Thyroid gland (tissue), 4 donors: Measurements from ENCODE around the gene PRM2. TPM values are rescaled to one million over a fixed set of nuclear protein-coding genes. Genes with fewer than 3 reads are reported as not detected.

Source experiments
- DNase-seq, 2 donors: peaks; one replicate each; pipeline ENCODE4 v3.0.0-alpha.2; 2019
- H3K27ac ChIP-seq, 3 donors: fragments of 200-600 bp; sonication (generic); 1 replicate in 2 of 3; 2 replicates in 1 of 3; pipeline ENCODE4 v1.5.1; 2016 to 2019; ENCODE audit warnings: mild to moderate bottlenecking in 1 of 3, moderate library complexity in 1 of 3
- H3K27me3 ChIP-seq: fragments of 200-600 bp; sonication (generic); one replicate; pipeline ENCODE4 v1.5.1; 2019
- H3K36me3 ChIP-seq, 2 donors: fragments of 200-600 bp; sonication (generic); one replicate each; pipeline ENCODE4 v1.5.1; 2016 to 2019
- H3K4me1 ChIP-seq, 2 donors: fragments of 200-600 bp; sonication (generic); one replicate each; pipeline ENCODE4 v1.5.1; 2017 to 2019
- H3K4me3 ChIP-seq, 3 donors: fragments of 200-600 bp; sonication (generic); replicated peaks in 1 of 3; 1 replicate in 2 of 3; 2 replicates in 1 of 3; pipeline ENCODE4 v1.5.1; 2016; ENCODE audit warnings: mild to moderate bottlenecking in 1 of 3
- H3K9me3 ChIP-seq: fragments of 200-600 bp; sonication (generic); one replicate; pipeline ENCODE4 v1.5.1; 2017
- POLR2A ChIP-seq, 2 donors: fragments of 450-650 bp; IDR thresholded peaks; one replicate each; pipeline ENCODE4 v1.6.1; 2017; ENCODE audit warnings: antibody characterized with exemption in 2 of 2, mild to moderate bottlenecking in 2 of 2, moderate library complexity in 1 of 2
- WGBS, 2 donors: methylation state at CpG; one replicate each; pipeline ENCODE4 v1.1.5; 2017; 5-methylcytosine and 5-hydroxymethylcytosine counted together
- intact Hi-C: fragments of 100-400 bp; cut with DNase I; formaldehyde crosslinking; loops from one replicate; pipeline ENCODE4 v1.15.1; 2023
- total RNA-seq, 4 donors: library from RNA; depleted of rRNA; stranded (reverse); fragments of >200 nt; gene quantifications; one replicate each; pipeline ENCODE4 v1.2.3, GENCODE V29; 2016
- TF ChIP-seq, protein P1 (sequence below), 6 experiments: fragments of 200-600 bp in 3 of 6; fragments of 450-650 bp in 3 of 6; sonication (generic) in 3 of 6; IDR thresholded peaks; one replicate each; pipeline ENCODE4 v1.5.1; 2016 to 2019; ENCODE audit warnings: antibody characterized with exemption in 6 of 6, mild to moderate bottlenecking in 2 of 6, inconsistent platforms in 1 of 6, moderate library complexity in 1 of 6

PRM2 gene
- total RNA-seq, 4 donors from 2014 or later: 8.2 to 64.4 TPM; not detected in 2

DNA sequence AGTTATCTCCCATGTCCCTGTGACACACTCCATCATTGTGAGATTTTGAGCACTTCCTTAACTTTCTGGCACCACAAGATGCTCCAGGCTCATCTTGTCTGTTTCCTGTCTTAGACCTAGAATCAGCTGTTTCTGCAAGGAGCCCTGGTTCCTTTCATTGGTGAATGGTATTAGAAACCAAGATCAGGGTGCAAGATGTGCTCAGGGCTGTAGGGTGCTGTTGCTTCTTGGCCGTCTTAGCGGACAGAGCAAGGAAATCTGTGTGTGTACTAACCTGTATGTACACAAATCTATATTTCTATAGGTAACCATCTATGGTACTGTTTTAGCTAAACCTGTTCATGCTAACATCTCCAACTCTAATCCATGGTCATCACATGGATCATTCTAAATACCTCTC lies 12.9 kb upstream of the PRM2 start:
- Histone ChIP-seq H3K9me3 (no peaks in the 10 kb centered on the region), H3K27me3 (no peaks in the 10 kb centered on the region), H3K27ac (no peak overlapping the region), H3K36me3 (no peaks in the 10 kb centered on the region), H3K4me1 (peaks cover 0 to 18% of the 10 kb centered on the region in 2 donors), H3K4me3 (no peak overlapping the region)
- intact Hi-C loops: no loop called here
- no peak for TF ChIP-seq POLR2A (IDR thresholded peaks at IDR 0.05)
- TF ChIP-seq, protein P1, sequence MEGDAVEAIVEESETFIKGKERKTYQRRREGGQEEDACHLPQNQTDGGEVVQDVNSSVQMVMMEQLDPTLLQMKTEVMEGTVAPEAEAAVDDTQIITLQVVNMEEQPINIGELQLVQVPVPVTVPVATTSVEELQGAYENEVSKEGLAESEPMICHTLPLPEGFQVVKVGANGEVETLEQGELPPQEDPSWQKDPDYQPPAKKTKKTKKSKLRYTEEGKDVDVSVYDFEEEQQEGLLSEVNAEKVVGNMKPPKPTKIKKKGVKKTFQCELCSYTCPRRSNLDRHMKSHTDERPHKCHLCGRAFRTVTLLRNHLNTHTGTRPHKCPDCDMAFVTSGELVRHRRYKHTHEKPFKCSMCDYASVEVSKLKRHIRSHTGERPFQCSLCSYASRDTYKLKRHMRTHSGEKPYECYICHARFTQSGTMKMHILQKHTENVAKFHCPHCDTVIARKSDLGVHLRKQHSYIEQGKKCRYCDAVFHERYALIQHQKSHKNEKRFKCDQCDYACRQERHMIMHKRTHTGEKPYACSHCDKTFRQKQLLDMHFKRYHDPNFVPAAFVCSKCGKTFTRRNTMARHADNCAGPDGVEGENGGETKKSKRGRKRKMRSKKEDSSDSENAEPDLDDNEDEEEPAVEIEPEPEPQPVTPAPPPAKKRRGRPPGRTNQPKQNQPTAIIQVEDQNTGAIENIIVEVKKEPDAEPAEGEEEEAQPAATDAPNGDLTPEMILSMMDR (IDR thresholded peaks at IDR 0.05): no peak
- DNase-seq: no peak
- WGBS, 2 donors: 94 to 97% methylated on average over 2 of the region's 2 CpGs

DNA sequence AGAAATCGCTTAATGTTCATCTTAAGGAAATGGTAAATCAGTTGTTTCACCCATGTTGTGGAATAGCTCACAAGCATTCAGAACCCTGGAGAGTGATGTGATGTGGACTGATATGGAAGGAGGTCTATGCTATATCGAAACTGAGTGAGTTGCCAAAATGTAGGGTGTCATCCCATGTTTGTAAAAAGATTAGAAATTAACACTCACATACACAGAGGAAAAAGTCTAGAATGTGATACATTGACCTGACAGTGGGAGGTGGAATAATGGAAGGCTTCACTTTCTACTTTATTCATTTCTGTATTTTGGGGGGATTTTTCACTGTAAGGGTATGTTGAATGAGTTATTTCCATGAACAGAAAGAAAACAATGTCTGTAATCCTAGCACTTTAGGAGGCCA lies 9.6 kb upstream of the PRM2 start:
- H3K4me3 ChIP-seq: no peak overlapping the region
- no peaks in the 10 kb centered on the region for H3K9me3 ChIP-seq
- no peak for DNase-seq
- H3K4me1 ChIP-seq: peaks cover 0 to 9% of the 10 kb centered on the region in 2 donors
- intact Hi-C loops: no loop called here
- no peaks in the 10 kb centered on the region for H3K36me3 ChIP-seq
- no peaks in the 10 kb centered on the region for H3K27me3 ChIP-seq
- H3K27ac ChIP-seq: no peak overlapping the region
- TF ChIP-seq, protein P1 (IDR thresholded peaks at IDR 0.05): no peak
- no peak for TF ChIP-seq POLR2A (IDR thresholded peaks at IDR 0.05)
- 83 to 84% methylated on average over 2 of the region's 2 CpGs for WGBS, 2 donors

DNA sequence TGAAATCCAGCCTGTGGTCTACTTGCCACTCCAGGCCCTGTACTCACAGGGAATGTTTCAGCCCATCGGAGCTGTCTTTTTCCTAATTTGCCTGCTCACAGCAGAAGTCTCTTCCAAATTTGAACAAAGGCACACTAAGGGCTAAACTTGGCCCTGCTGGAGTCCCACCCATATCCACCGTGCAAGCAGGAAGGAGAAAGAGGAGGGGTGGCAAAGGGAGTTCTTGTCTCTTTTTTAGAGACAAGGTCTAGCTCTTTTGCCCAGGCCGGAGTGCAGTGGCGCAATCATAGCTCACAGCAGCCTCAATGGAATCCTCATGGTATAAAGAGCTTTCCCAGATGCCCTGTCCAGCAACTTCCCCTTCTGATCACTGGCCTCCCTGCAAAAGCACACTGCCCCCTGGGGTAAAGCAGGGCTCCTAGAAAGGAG lies 7.6 kb upstream of the PRM2 start:
- WGBS, 2 donors: 70 to 72% methylated on average over 4 of the region's 4 CpGs
- intact Hi-C loops: no loop called here
- Histone ChIP-seq H3K9me3 (no peaks in the 10 kb centered on the region), H3K36me3 (no peaks in the 10 kb centered on the region), H3K27ac (no peak overlapping the region), H3K4me1 (no peaks in the 10 kb centered on the region), H3K27me3 (no peaks in the 10 kb centered on the region), H3K4me3 (no peak overlapping the region)
- no peak for DNase-seq
- no peak for TF ChIP-seq POLR2A (IDR thresholded peaks at IDR 0.05)
- TF ChIP-seq, protein P1 (IDR thresholded peaks at IDR 0.05): no peak

DNA sequence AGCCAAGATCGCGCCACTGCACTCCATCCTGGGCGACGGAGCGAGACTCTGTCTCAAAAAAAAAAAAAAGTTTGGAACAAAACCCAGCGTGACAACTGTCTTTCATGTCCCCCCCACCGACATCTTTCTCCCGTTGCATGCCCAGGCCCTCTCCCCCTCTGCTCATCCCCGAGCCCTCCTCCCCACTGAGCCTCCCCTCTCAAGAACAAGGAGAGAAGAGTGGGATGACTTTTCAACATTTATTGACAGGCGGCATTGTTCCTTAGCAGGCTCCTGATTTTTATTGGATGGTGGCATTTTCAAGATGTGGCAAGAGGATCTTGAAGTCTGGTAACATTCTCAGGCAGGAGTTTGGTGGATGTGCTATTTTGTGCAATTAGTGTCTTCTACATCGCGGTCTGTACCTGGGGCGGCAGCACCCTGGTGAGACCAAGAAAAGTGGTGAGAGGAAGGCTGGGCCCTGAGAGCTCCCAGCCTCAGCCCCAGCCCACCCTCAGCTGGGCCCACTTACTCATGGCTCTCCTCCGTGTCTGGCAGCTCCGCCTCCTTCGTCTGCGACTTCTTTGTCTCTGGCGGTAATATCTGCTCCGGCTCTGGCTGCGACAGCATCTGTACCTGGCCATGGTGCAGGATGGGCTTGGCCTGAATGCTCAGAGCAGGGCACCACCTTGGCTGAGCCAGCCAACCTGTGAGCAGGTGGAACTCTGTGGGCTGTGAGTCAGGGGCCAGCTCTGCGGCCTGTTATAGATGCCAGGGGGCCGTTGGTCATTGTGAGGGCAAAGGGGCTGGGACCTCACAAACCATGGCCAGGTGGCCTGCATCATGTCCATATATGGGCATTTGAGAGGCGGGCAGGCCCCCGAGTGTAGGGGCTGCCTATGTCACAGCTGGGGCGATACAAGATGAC lies 4.6 kb upstream of the PRM2 start, which contains the start of gene PRM1:
Gene PRM1, minus strand, starts transcription at position 715 of the 907 bp plus-strand sequence. Its CDS starts 92 bp downstream, at position 623.
- no peak within 1 kb of the TSS for H3K4me3 ChIP-seq
- intact Hi-C loops: no loop called here

More for the DNA sequence above, 4.6 kb upstream of the PRM2 start, which contains the start of gene PRM1:
- WGBS, 2 donors: 88 to 89% methylated on average over 19 to 25 of the region's 25 CpGs
- H3K27ac ChIP-seq: no peak within 1 kb of the TSS
- no peaks in the 10 kb centered on the region for H3K36me3 ChIP-seq
- H3K4me1 ChIP-seq: no peaks in the 10 kb centered on the region
- H3K9me3 ChIP-seq: no peaks in the 10 kb centered on the region
- DNase-seq: no peak
- TF ChIP-seq POLR2A (IDR thresholded peaks at IDR 0.05): no peak
- TF ChIP-seq, protein P1 (IDR thresholded peaks at IDR 0.05): no peak
- no peaks in the 10 kb centered on the region for H3K27me3 ChIP-seq
